HL-60 (cell line): ENCODE data around the gene SCGB1D1.

Source experiments
- DNase-seq, 2 experiments: peaks; one replicate each; pipeline ENCODE4 v3.0.0-alpha.2; 2010 to 2020; ENCODE audit warnings: low read depth in 1 of 2, low spot score in 1 of 2
- H3K27ac ChIP-seq: fragments of 250-450 bp; sonication (Bioruptor Pico); replicated peaks from 2 replicates; pipeline ENCODE4 v1.5.1; 2020; ENCODE audit warnings: mild to moderate bottlenecking, moderate library complexity
- H3K27me3 ChIP-seq: fragments of 250-450 bp; sonication (Bioruptor Pico); 2 replicates; pipeline ENCODE4 v1.5.1; 2021; ENCODE audit warnings: mild to moderate bottlenecking, moderate library complexity; ENCODE audit not compliant: insufficient read depth, poor library complexity, severe bottlenecking
- H3K4me3 ChIP-seq: replicated peaks from 2 replicates; pipeline ENCODE4 v1.5.1; 2011; ENCODE audit warnings: mild to moderate bottlenecking, control low read depth, low read length; ENCODE audit not compliant: insufficient read depth
- GABPA ChIP-seq: IDR thresholded peaks from 2 replicates; pipeline ENCODE4 v1.6.1; 2012; ENCODE audit warnings: low read depth
- POLR2AphosphoS5 ChIP-seq: IDR thresholded peaks from 2 replicates; pipeline ENCODE4 v1.6.1; 2012; ENCODE audit warnings: low read depth
- SPI1 ChIP-seq: IDR thresholded peaks from 2 replicates; pipeline ENCODE4 v1.6.1; 2012; ENCODE audit warnings: low read depth, mild to moderate bottlenecking, borderline replicate concordance
- TF ChIP-seq, protein P1 (sequence below): IDR thresholded peaks from 2 replicates; pipeline ENCODE4 v1.6.1; 2012; ENCODE audit warnings: low read depth; ENCODE audit not compliant: insufficient replicate concordance
- TF ChIP-seq, protein P2 (sequence below): IDR thresholded peaks from one replicate; pipeline ENCODE4 v1.5.1; 2011; ENCODE audit warnings: low read length, control low read depth, inconsistent platforms; ENCODE audit not compliant: insufficient read depth

SCGB1D1 gene

GRCh38 chr11:62142043-62142375 lies 48.0 kb upstream of the SCGB1D1 start:
- Histone ChIP-seq H3K27ac (no peak overlapping the region), H3K4me3 (no peak overlapping the region), H3K27me3 (no peaks in the 10 kb centered on the region)
- TF ChIP-seq, protein P1, sequence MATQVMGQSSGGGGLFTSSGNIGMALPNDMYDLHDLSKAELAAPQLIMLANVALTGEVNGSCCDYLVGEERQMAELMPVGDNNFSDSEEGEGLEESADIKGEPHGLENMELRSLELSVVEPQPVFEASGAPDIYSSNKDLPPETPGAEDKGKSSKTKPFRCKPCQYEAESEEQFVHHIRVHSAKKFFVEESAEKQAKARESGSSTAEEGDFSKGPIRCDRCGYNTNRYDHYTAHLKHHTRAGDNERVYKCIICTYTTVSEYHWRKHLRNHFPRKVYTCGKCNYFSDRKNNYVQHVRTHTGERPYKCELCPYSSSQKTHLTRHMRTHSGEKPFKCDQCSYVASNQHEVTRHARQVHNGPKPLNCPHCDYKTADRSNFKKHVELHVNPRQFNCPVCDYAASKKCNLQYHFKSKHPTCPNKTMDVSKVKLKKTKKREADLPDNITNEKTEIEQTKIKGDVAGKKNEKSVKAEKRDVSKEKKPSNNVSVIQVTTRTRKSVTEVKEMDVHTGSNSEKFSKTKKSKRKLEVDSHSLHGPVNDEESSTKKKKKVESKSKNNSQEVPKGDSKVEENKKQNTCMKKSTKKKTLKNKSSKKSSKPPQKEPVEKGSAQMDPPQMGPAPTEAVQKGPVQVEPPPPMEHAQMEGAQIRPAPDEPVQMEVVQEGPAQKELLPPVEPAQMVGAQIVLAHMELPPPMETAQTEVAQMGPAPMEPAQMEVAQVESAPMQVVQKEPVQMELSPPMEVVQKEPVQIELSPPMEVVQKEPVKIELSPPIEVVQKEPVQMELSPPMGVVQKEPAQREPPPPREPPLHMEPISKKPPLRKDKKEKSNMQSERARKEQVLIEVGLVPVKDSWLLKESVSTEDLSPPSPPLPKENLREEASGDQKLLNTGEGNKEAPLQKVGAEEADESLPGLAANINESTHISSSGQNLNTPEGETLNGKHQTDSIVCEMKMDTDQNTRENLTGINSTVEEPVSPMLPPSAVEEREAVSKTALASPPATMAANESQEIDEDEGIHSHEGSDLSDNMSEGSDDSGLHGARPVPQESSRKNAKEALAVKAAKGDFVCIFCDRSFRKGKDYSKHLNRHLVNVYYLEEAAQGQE, result no peak
- no peak for TF ChIP-seq POLR2AphosphoS5
- no peak for TF ChIP-seq GABPA
- TF ChIP-seq, protein P2, sequence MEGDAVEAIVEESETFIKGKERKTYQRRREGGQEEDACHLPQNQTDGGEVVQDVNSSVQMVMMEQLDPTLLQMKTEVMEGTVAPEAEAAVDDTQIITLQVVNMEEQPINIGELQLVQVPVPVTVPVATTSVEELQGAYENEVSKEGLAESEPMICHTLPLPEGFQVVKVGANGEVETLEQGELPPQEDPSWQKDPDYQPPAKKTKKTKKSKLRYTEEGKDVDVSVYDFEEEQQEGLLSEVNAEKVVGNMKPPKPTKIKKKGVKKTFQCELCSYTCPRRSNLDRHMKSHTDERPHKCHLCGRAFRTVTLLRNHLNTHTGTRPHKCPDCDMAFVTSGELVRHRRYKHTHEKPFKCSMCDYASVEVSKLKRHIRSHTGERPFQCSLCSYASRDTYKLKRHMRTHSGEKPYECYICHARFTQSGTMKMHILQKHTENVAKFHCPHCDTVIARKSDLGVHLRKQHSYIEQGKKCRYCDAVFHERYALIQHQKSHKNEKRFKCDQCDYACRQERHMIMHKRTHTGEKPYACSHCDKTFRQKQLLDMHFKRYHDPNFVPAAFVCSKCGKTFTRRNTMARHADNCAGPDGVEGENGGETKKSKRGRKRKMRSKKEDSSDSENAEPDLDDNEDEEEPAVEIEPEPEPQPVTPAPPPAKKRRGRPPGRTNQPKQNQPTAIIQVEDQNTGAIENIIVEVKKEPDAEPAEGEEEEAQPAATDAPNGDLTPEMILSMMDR, result no peak
- TF ChIP-seq SPI1, result no peak
- DNase-seq, result no peak

GRCh38 chr11:62142921-62143320 lies 47.1 kb upstream of the SCGB1D1 start:
- no peak overlapping the region for H3K4me3 ChIP-seq

GRCh38 chr11:62143727-62144126 lies 46.3 kb upstream of the SCGB1D1 start:
- DNase-seq, result no peak
- TF ChIP-seq GABPA, result no peak
- TF ChIP-seq, protein P2, result no peak
- no peak for TF ChIP-seq SPI1
- TF ChIP-seq, protein P1, result no peak
- no peak for TF ChIP-seq POLR2AphosphoS5
- Histone ChIP-seq H3K27me3 (no peaks in the 10 kb centered on the region), H3K27ac (no peak overlapping the region), H3K4me3 (no peak overlapping the region)

More at GRCh38 chr11:62142921-62143320, 47.1 kb upstream of the SCGB1D1 start:
- no peak for DNase-seq
- TF ChIP-seq POLR2AphosphoS5, result no peak
- no peak for TF ChIP-seq SPI1
- TF ChIP-seq GABPA, result no peak
- TF ChIP-seq, protein P2, result no peak
- TF ChIP-seq, protein P1, result no peak
- Histone ChIP-seq H3K27me3 (no peaks in the 10 kb centered on the region), H3K27ac (no peak overlapping the region)
